Measurements from ENCODE around the gene R3HCC1L.
"Not testable (repeated sequence)": the region's sequence is repeated elsewhere in the genome, so short reads cannot be mapped to it uniquely, and the experiment has no call there.

The R3HCC1L gene

GRCh38 chr10:98173260-98173659, 38.8 kb downstream of the R3HCC1L start:
- no peak overlapping the region for H3K4me3 ChIP-seq (ENCODE audit: low read length)
- TF ChIP-seq ZNF274 (IDR thresholded peaks at IDR 0.05; ENCODE audit: low read depth, low read length), result no peak

- H3K4me3 ChIP-seq (ENCODE audit: low read length), result not testable (repeated sequence)
Measured at GRCh38 chr10:98182351-98182915, 48.0 kb downstream of the R3HCC1L start.

- TF ChIP-seq ZNF274 (IDR thresholded peaks at IDR 0.05; ENCODE audit: low read depth, low read length), result no peak
- H3K4me3 ChIP-seq (ENCODE audit: low read length), result no peak overlapping the region
Measured at GRCh38 chr10:98186681-98187080, 52.2 kb downstream of the R3HCC1L start.

DNA sequence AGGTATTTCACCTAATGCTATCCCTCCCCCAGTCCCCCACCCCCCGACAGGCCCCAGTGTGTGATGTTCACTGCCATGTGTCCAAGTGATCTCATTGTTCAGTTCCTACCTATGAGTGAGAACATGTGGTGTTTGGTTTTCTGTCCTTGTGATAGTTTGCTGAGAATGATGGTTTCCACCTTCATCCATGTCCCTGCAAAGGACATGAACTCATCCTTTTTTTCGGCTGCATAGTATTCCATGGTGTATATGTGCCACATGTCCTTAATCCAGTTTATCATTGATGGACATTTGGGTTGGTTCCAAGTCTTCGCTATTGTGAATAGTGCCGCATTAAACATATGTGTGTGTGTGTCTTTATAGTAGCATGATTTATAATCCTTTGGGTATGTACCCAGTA, 56.3 kb downstream of the R3HCC1L start:
- not testable (repeated sequence) for H3K4me3 ChIP-seq (ENCODE audit: low read length)

DNA sequence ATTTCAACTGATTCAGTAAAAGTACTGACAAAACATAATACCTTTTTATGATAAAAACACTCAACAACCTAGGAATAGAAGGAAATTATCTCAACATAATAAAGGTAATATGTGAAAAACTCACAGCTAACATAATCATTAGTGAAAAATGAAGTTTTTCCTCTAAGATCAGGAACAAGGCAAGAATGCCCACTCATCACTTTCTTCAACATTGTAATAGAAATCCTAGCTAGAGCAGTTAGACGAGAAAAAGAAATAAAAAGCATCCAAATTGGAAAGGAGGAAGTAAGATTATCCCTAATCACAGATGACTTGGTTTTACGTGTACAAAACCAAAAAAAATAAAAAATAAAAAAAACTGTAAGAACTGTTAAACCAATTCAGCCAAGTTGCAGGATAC, 58.6 kb downstream of the R3HCC1L start:
- H3K4me3 ChIP-seq (ENCODE audit: low read length), result no peak overlapping the region
- no peak for TF ChIP-seq ZNF274 (IDR thresholded peaks at IDR 0.05; ENCODE audit: low read depth, low read length)

- H3K4me3 ChIP-seq (ENCODE audit: low read length), result no peak overlapping the region
- TF ChIP-seq ZNF274 (IDR thresholded peaks at IDR 0.05; ENCODE audit: low read depth, low read length), result no peak
Measured at GRCh38 chr10:98194633-98195032, 60.2 kb downstream of the R3HCC1L start.

- no peak overlapping the region for H3K4me3 ChIP-seq (ENCODE audit: low read length)
- no peak for TF ChIP-seq ZNF274 (IDR thresholded peaks at IDR 0.05; ENCODE audit: low read depth, low read length)
Measured at GRCh38 chr10:98195120-98195519, 60.7 kb downstream of the R3HCC1L start.

DNA sequence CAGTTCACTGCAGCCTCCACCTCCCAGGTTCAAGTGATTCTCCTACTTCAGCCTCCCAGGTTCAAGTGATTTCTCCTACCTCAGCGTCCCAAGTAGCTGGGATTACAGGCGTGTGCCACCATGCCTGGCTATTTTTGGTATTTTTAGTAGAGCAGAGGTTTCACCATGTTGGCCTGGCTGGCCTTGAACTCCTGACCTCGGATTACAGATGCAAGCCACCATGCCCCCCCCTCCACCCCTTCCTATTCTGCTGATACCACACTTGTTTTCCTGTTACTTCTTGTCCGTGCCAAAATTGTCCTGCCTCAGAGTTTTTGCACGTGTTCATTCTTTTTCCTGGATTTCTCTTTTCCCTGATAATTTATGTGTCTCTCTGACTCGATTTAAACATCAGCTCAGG, 62.5 kb downstream of the R3HCC1L start:
- H3K4me3 ChIP-seq (ENCODE audit: low read length), result no peak overlapping the region
- TF ChIP-seq ZNF274 (IDR thresholded peaks at IDR 0.05; ENCODE audit: low read depth, low read length), result no peak

DNA sequence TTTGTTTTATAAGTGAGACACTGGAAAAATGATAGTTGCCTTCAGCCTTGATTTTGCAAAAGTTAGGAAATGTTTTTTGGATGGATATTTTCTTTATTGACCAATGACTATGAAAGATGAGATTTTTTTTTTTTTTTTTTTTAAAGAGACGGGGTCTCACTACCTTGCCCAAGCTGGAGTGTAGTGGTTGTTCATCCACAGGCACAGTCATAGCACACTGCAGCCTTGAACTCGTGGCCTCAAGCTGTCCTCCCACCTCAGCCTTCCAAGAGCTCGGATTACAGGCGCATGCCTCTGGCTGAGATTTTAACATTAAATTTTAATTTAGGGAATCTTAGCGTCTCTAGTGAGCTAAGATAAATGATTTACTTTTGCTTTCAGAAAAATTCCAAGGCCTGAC, 67.3 kb downstream of the R3HCC1L start:
- H3K4me3 ChIP-seq (ENCODE audit: low read length), result no peak overlapping the region
- no peak for TF ChIP-seq ZNF274 (IDR thresholded peaks at IDR 0.05; ENCODE audit: low read depth, low read length)

DNA sequence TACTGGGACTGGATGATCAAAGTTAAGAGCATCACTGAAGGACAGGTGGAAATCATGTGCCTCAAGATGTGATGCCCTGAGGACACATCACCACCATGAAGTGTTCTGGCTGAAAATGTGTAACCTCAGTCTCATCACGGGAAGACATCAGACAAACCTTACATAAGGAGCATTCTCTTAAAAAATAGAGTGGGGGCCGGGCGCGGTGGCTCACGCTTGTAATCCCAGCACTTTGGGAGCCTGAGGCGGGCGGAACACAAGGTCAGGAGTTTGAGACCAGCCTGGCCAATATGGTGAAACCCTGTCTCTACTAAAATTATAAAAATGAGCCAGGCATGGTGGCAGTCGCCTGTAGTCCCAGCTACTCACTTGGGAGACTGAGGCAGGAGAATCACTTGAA, 67.9 kb downstream of the R3HCC1L start:
- no peak for TF ChIP-seq ZNF274 (IDR thresholded peaks at IDR 0.05; ENCODE audit: low read depth, low read length)
- no peak overlapping the region for H3K4me3 ChIP-seq (ENCODE audit: low read length)

DNA sequence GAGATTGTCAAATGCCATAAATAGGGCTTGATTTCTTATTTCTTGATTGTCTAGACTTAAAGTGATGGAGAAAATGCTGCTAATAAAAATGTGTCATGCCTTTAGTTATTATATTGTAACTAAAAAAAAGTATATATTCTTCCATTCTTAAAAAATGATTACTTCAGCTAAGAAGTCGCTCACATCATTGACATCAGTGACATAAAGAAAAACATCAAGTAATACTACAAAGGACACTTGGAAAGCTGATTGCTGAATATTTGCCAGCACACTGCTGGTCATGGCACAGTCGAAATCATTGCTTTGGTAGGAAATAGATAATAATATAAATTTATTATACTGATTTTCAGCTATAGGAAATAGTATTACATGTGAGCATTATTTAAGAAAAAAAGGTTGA, 70.9 kb downstream of the R3HCC1L start:
- TF ChIP-seq ZNF274 (IDR thresholded peaks at IDR 0.05; ENCODE audit: low read depth, low read length), result no peak
- H3K4me3 ChIP-seq (ENCODE audit: low read length), result no peak overlapping the region

DNA sequence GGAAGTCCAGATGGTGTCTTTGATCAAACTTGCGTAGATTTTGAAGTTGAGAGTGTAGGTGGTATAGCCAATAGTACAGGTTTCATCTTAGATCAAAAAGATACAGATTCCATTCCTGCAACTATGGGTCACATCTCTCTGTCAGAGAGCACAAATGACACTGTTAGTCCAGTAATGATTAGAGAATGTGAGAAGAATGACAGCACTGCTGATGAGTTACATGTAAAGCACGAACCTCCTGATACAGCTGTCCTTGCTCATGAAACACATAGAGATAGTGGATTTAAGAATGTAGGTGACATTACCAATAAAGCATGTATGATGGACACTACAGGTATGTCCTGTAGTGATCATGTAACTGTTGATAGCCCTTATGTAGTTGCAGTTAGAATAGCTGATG, 74.5 kb downstream of the R3HCC1L start:
- no peak overlapping the region for H3K4me3 ChIP-seq (ENCODE audit: low read length)
- TF ChIP-seq ZNF274 (IDR thresholded peaks at IDR 0.05; ENCODE audit: low read depth, low read length), result no peak

DNA sequence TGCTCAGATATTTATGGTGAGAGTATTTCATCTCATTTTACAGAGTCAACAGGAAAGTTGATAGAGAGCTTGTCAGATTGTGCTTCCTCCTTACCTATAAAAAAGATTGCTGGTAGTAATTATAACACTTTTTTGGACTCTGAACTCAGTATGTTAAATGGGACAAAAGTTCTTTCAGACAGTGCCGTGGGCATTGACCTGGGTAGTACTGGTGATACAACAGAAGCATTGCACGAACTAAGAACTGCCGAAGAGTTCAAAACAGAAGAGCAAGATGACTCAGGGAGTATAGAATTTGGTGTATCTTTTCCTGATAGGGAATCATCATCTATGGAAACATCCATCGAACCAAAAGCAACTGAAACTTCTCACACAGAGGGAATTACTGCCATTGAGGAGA, 75.0 kb downstream of the R3HCC1L start:
- TF ChIP-seq ZNF274 (IDR thresholded peaks at IDR 0.05; ENCODE audit: low read depth, low read length), result no peak
- H3K4me3 ChIP-seq (ENCODE audit: low read length), result no peak overlapping the region

DNA sequence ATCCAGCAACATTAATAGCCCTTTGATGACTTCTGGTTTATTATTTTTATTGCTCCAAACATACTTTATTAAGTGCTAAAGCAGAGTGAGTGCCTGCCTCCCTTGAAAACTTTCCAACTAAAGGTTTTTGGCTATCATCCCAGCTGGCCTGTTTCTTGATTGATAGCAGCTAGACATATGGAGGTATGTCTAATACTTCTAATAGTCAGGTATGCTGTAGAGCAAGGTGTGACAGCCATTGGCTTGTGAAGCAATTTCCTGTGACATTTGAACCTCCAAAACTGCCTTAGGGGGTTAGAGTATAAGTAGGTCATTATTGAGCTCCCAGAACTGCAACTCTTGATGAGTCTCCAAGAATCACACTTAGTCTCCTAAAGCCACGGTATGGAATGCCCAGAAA, 77.7 kb downstream of the R3HCC1L start:
- no peak for TF ChIP-seq ZNF274 (IDR thresholded peaks at IDR 0.05; ENCODE audit: low read depth, low read length)
- H3K4me3 ChIP-seq (ENCODE audit: low read length), result no peak overlapping the region

DNA sequence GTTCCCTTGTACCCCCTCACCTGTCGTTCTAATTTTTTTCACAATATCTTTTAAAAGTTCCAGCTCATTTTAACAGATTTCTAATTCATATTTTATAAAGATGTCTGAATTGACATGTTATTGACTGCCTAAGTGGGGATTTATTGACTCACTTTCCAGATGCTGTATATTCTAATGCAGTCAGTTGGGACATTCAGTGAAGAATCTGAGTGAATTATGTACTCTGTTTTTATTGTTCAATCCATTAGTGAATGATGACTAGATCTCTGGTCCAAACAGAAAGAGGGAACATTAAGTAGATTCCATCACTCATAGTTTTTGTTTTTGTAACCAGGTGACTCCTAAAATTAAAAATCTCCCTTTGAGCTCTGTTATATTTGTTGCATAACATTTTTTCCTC, 79.3 kb downstream of the R3HCC1L start:
- no peak overlapping the region for H3K4me3 ChIP-seq (ENCODE audit: low read length)
- TF ChIP-seq ZNF274 (IDR thresholded peaks at IDR 0.05; ENCODE audit: low read depth, low read length), result no peak

GRCh38 chr10:98215373-98215772, 80.9 kb downstream of the R3HCC1L start:
- H3K4me3 ChIP-seq (ENCODE audit: low read length), result no peak overlapping the region
- TF ChIP-seq ZNF274 (IDR thresholded peaks at IDR 0.05; ENCODE audit: low read depth, low read length), result no peak

Data from GM08714 (cell line).